DND-41 (cell line): ENCODE results near the gene JCAD.
"Not testable (repeated sequence)": the region's sequence is repeated elsewhere in the genome, so short reads cannot be mapped to it uniquely, and the experiment has no call there.

Experiments used
- ATAC-seq: fragments of 200-7000 bp; cut with Tn5 transposase; 3 replicates; pipeline ENCODE4 v1.9.1; 2021; ENCODE audit warnings: low read depth; ENCODE audit not compliant: insufficient read depth
- DNase-seq: peaks from one replicate; pipeline ENCODE4 v3.0.0-alpha.2; 2020
- H2AFZ ChIP-seq: 2 replicates; pipeline ENCODE4 v1.6.0; 2012; ENCODE audit warnings: low read depth, low read length
- H3K27ac ChIP-seq: 2 replicates; pipeline ENCODE4 v1.5.1; 2012; ENCODE audit warnings: low read length, inconsistent platforms
- H3K27me3 ChIP-seq: fragments of 200-600 bp; sonication (generic); 2 replicates; pipeline ENCODE4 v1.6.0; 2012; ENCODE audit warnings: low read length, mild to moderate bottlenecking, inconsistent platforms; ENCODE audit not compliant: insufficient read depth, poor library complexity
- H3K36me3 ChIP-seq: 2 replicates; pipeline ENCODE4 v1.5.1; 2012; ENCODE audit warnings: low read length, inconsistent platforms; ENCODE audit not compliant: insufficient read depth
- H3K4me1 ChIP-seq: 2 replicates; pipeline ENCODE4 v1.5.1; 2012; ENCODE audit warnings: mild to moderate bottlenecking, low read length; ENCODE audit not compliant: insufficient read depth
- H3K4me2 ChIP-seq: 2 replicates; pipeline ENCODE4 v1.6.0; 2012; ENCODE audit warnings: mild to moderate bottlenecking, moderate library complexity, low read length, inconsistent platforms; ENCODE audit not compliant: insufficient read depth
- H3K4me3 ChIP-seq, 2 experiments: fragments of 200-600 bp in 1 of 2; shearing (Covaris generic) in 1 of 2; 2 replicates each; pipeline ENCODE4 v1.5.1; 2012 to 2016; ENCODE audit warnings: inconsistent platforms in 2 of 2, low read length in 2 of 2, mild to moderate bottlenecking in 2 of 2, low read depth in 1 of 2, moderate library complexity in 1 of 2
- H3K79me2 ChIP-seq: 2 replicates; pipeline ENCODE4 v1.6.0; 2012; ENCODE audit warnings: low read length, inconsistent platforms; ENCODE audit not compliant: insufficient read depth
- H3K9ac ChIP-seq: 2 replicates; pipeline ENCODE4 v1.6.0; 2012; ENCODE audit warnings: low read depth, mild to moderate bottlenecking, inconsistent platforms, low read length, moderate library complexity
- H3K9me3 ChIP-seq: 2 replicates; pipeline ENCODE4 v1.5.1; 2012; ENCODE audit warnings: low read length, moderate library complexity, mild to moderate bottlenecking, inconsistent platforms; ENCODE audit not compliant: insufficient read depth, severe bottlenecking
- H4K20me1 ChIP-seq: 2 replicates; pipeline ENCODE4 v1.6.0; 2012; ENCODE audit warnings: low read length; ENCODE audit not compliant: insufficient read depth
- EZH2 ChIP-seq: IDR thresholded peaks from 3 replicates; pipeline ENCODE4 v1.6.1; 2012; ENCODE audit warnings: borderline replicate concordance, low read depth, mild to moderate bottlenecking, moderate library complexity, low read length, inconsistent platforms; ENCODE audit not compliant: severe bottlenecking
- TF ChIP-seq, protein P1 (sequence below): IDR thresholded peaks from 2 replicates; pipeline ENCODE4 v1.5.1; 2012; ENCODE audit warnings: borderline replicate concordance, low read length, moderate library complexity, mild to moderate bottlenecking; ENCODE audit not compliant: poor library complexity, severe bottlenecking; ENCODE audit errors: extremely low read depth

Gene JCAD

GRCh38 chr10:30011396-30011795, 48.0 kb downstream of the JCAD start:
- no peaks in the 10 kb centered on the region for H3K9me3 ChIP-seq
- no peak overlapping the region for H3K9ac ChIP-seq
- no peaks in the 10 kb centered on the region for H4K20me1 ChIP-seq
- DNase-seq (no peak), ATAC-seq (no peak)
- H3K4me3 ChIP-seq = no peak overlapping the region
- no peak overlapping the region for H2AFZ ChIP-seq
- H3K36me3 ChIP-seq = no peaks in the 10 kb centered on the region
- H3K4me2 ChIP-seq = no peak overlapping the region
- no peaks in the 10 kb centered on the region for H3K27me3 ChIP-seq
- H3K27ac ChIP-seq = no peak overlapping the region
- no peak for TF ChIP-seq EZH2
- TF ChIP-seq, protein P1, sequence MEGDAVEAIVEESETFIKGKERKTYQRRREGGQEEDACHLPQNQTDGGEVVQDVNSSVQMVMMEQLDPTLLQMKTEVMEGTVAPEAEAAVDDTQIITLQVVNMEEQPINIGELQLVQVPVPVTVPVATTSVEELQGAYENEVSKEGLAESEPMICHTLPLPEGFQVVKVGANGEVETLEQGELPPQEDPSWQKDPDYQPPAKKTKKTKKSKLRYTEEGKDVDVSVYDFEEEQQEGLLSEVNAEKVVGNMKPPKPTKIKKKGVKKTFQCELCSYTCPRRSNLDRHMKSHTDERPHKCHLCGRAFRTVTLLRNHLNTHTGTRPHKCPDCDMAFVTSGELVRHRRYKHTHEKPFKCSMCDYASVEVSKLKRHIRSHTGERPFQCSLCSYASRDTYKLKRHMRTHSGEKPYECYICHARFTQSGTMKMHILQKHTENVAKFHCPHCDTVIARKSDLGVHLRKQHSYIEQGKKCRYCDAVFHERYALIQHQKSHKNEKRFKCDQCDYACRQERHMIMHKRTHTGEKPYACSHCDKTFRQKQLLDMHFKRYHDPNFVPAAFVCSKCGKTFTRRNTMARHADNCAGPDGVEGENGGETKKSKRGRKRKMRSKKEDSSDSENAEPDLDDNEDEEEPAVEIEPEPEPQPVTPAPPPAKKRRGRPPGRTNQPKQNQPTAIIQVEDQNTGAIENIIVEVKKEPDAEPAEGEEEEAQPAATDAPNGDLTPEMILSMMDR = no peak
- no peaks in the 10 kb centered on the region for H3K4me1 ChIP-seq
- H3K79me2 ChIP-seq = no peaks in the 10 kb centered on the region

GRCh38 chr10:30007406-30007805, 52.0 kb downstream of the JCAD start:
- ATAC-seq (no peak), DNase-seq (no peak)
- no peak overlapping the region for H3K4me3 ChIP-seq
- H3K27ac ChIP-seq = no peak overlapping the region
- H3K9me3 ChIP-seq = no peaks in the 10 kb centered on the region
- H3K4me2 ChIP-seq = no peak overlapping the region
- H3K4me1 ChIP-seq = peaks cover 2% of the 10 kb centered on the region; the same call in 1 of the 2 replicates
- no peaks in the 10 kb centered on the region for H3K27me3 ChIP-seq
- H3K79me2 ChIP-seq = no peaks in the 10 kb centered on the region
- H4K20me1 ChIP-seq = no peaks in the 10 kb centered on the region
- H3K9ac ChIP-seq = no peak overlapping the region
- no peak overlapping the region for H2AFZ ChIP-seq
- H3K36me3 ChIP-seq = no peaks in the 10 kb centered on the region
- TF ChIP-seq, protein P1 = no peak
- no peak for TF ChIP-seq EZH2

GRCh38 chr10:30006410-30006809, 53.0 kb downstream of the JCAD start:
- H3K27me3 ChIP-seq = no peaks in the 10 kb centered on the region
- peaks cover 12% of the 10 kb centered on the region for H3K4me1 ChIP-seq
- no peaks in the 10 kb centered on the region for H3K36me3 ChIP-seq
- no peaks in the 10 kb centered on the region for H3K9me3 ChIP-seq
- no peak for TF ChIP-seq EZH2
- TF ChIP-seq, protein P1 = no peak
- no peak overlapping the region for H3K27ac ChIP-seq
- H3K4me2 ChIP-seq = no peak overlapping the region
- H3K4me3 ChIP-seq = no peak overlapping the region
- H3K79me2 ChIP-seq = no peaks in the 10 kb centered on the region
- no peaks in the 10 kb centered on the region for H4K20me1 ChIP-seq
- DNase-seq (no peak), ATAC-seq (no peak)
- H3K9ac ChIP-seq = no peak overlapping the region
- no peak overlapping the region for H2AFZ ChIP-seq

DNA sequence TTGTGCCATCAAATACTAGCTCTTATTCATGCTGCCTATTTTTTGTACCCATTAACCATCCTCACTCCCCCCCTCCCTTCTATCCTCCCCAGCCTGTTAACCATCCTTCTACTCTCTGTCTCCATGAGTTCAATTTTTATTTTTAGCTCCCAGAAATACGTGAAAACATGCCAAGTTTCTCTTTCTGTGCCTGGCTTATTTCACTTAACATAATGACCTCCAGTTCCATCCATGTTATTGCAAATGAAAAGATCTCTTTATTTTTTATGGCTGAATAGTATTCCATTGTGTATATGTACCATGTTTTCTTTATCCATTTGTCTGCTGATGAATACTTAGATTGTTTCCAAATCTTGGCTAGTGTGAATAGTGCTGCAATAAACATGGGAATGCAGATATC, 54.3 kb downstream of the JCAD start:
- not testable (repeated sequence) for ATAC-seq
- H3K4me1 ChIP-seq = peaks cover 13% of the 10 kb centered on the region

More for the DNA sequence above, 54.3 kb downstream of the JCAD start:
- not testable (repeated sequence) for H3K4me2 ChIP-seq, H3K9ac ChIP-seq, H4K20me1 ChIP-seq, H3K9me3 ChIP-seq, H3K27ac ChIP-seq, H3K36me3 ChIP-seq, H3K79me2 ChIP-seq, H3K4me3 ChIP-seq, H2AFZ ChIP-seq, H3K27me3 ChIP-seq, DNase-seq
